GM18867 (cell line): Measurements from ENCODE around the gene WDR5B.

Experiments used
- ATAC-seq: cut with Tn5 transposase; IDR thresholded peaks from one replicate; pipeline ENCODE4 v1.9.1; 2021; ENCODE audit warnings: mild to moderate bottlenecking, moderate library complexity; ENCODE audit not compliant: unreplicated experiment

Gene WDR5B

DNA sequence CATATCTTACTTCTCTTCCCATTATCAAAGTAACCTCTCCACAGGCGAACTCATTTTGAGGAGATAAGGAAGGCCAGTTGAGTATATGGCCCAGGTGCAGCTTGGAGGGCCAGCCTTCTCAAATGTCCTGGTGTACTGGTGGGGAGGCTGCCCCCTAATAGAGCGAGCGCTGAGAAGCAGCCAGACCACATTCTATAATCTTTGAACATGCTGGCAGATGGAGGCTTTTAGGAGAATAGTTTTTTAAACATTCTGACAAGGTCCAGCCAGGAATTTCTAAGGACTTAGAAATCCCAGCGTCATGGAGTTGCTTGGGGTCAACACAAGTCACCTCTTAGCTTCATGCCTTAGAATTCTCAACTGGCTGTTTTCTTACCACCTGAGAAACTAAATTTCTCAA lies 5.8 kb downstream of the WDR5B start:
- ATAC-seq, result no peak

- no peak for ATAC-seq
These were observed 6.4 kb downstream of the WDR5B start for GRCh38 chr3:122409446-122409845.

DNA sequence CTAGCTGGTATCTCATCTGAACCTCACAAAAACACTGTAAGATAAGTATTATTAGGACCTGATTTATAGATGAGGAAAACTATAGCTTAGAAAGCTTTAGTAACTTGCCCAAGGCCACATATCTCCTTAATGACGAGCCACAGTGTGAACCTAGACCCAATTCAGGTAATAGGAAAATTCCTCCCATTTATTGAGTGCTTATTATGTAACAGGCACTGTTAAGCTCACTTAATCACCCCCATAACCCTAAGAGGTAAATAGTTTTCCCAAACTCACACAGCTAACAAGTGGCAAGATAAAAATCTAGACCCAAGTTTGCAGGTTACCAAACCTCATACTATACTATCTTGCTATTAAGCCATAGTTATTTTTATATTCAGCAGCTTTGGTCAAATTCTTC lies 7.9 kb downstream of the WDR5B start:
- ATAC-seq, result no peak

DNA sequence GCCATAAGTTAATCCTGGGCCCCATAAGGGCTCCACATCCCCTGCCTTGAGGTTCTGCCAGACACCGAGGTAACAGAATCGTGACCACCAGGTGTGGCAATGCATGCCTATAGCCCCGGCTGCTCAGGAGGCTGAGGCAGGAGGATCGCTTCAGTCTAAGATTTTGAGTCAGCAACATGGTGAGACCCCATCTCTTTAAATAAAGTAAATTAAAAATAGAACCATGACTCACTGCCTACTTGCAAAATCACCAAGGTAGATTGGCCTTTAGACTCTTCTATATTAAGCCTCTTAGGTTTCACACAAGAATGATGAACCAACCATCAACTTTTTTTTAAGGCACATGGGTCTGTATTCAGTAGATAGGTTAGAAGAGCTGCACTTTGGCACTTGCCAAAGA lies 9.7 kb downstream of the WDR5B start:
- no peak for ATAC-seq

DNA sequence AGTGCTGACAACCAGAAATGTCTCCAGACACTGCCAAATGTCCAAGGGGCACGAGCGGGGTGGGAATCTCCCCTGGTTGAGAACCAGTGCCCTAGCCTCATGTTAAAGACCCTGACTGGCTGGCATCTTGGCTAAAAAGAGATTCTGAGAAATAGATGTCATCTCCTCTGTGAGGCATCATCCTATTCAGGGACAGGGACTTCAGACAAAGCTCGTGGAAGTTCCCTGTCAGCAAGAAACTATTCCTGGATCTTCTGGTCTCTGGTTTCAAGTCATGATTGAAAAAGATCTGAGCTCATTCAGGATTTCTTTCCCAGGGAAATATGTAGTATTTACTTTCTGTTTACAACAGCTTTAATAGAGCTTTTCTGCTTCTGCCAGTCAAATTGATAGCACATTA lies 10.8 kb downstream of the WDR5B start:
- no peak for ATAC-seq

DNA sequence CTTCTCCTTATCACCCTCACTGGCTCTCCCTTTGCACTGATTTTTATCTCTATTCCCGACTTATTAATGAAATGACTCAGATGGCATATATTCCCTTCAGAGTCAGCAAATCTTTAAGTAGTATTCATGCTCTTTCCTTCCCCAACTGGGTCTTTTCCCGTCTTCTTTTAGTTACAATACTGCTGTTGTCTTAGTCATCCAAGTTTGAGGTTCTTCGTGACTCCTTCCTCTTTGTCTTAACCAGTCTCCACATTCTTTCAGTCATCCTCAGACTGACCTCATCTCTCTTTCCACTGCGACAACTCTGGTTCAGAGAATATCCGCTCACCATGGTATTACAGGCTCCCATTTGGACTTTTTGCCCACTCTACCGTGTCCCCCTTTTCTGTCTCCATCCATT lies 12.4 kb downstream of the WDR5B start:
- ATAC-seq, result no peak

DNA sequence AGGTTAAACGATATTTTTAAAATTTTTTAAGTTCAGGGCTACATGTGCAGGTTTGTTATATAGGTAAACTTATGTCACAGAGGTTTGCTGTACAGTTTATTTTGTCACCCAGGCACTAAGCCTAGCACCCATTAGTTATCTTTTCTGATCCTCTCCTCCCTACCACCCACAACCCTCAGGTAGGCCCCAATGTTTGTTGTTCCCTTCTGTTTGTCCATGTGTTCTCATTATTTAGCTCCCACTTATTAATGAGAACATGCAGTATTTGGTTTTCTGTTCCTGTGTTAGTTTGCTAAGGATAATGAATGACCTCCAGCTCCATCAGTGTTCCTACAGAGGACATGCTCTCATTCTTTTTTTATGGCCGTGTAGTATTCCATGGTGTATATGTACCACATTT lies 16.9 kb downstream of the WDR5B start:
- no peak for ATAC-seq

DNA sequence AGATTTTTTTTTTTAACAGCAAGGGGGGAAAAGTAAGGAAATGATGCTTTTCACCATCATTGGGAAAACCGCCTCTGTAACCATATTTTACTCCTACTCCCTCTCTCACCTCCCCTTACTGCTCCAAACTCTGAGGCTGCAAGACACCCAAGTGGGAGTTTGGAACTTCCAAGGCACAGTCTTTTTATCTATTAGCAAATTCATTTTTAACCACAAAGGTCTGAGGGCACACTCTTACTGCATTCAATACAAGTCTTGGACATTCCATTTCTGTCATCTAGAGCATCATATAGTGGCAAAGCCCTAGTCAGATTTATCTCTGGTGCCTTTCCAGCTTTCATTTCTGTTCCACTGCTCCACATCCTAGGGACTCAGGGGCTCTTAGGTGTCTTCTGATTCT lies 18.7 kb downstream of the WDR5B start:
- no peak for ATAC-seq

GRCh38 chr3:122396511-122396910 lies 19.4 kb downstream of the WDR5B start:
- ATAC-seq, result no peak

DNA sequence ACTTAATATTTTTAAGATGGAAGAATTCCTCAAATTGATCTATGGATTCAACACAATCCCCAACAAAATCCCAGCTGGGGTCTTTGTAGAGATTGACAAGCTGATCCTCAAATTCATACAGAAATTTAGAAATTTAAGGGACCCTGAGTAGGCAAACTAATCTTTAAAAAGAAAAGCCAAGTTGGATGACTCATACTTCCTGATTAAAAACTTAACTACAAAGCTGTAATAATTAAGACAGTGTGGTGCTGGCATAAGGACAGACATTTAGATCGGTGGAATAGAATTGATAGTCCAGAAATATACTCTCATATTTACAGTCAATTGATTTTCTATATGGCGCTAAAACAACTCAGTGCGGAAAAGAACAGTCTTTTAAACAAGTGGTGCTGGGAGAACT lies 20.3 kb downstream of the WDR5B start:
- ATAC-seq, result no peak

GRCh38 chr3:122394173-122394572 lies 21.7 kb downstream of the WDR5B start:
- ATAC-seq, result no peak

DNA sequence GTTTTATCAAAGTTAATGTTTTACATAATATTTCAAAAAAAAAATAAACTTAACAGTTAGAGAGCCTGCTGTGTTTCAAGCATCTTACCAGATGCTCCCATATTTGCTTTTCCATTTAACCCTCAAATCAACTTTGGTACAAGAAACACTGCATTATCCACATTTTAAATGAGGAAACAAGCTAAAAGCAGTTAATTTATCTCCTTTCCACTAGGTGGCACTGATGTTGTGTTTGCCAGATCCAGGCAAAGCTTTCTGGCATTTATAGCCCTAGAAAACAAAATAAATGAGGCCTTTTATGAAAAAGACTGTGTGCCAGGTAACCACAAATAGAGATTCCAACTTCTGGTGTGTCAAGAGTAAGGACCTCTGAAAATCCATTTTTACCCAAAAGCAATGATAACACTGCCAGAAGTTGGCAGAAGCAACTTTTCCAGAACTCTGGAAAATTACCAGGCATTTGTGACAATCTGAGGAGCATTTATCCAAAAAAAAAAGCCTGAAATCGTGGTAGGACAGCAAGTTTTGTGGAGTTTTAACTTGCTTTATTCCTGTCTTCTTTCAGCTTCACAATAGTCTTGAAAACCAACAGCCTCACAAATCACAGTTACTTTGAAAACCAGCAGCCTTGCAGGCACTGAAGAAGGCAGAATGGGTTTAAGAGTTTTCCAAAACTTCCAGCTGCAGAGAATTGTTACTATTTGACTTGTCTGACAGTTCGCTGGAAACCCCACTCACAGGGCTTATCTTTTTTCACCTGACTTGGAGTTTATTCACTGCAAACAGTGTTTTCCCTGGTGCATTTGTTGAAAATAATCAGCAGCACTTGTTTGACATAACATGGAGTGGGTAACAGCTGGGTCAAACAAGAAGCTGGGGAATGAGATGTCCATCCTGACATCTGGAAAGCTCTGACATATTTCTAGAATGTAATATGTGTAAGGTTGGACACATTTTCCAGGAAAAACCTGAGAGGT lies 22.7 kb downstream of the WDR5B start:
- ATAC-seq, result no peak

DNA sequence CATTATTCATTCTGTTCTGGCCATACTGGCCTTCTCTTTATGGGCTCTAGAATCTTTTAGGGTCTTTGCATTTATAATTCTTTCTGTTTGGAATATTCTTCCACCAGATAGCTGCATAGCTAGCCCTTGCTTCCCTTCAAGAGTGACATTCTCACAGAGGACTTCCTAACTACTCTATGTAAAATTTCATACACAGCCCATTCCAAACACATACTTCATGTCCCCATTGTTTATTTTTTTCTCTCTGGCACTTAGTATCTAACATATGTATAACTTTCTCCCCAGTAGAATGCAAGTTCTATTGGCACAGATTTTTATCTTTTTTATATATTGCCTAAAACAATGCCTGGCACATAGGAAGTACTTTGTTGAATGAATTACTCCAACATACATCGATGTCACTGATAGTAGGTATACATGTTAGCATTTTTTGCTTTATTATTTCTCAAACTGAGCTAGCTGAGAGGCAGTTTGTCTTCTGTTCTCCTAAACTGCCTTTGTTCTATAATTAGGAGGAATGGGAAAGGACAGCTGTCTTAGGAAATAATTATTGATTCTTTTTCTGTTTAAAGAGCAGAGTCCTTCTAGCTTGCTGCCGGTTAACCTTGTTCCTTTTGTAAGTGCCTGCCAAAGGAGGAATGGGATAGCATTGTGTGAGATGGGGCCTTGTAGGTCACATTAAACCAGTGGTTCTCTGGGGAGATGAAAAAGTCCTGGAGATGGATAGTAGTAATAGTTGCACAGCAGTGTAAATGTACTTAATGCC lies 24.0 kb downstream of the WDR5B start:
- ATAC-seq, result no peak

- no peak for ATAC-seq
These were observed 25.2 kb downstream of the WDR5B start for GRCh38 chr3:122390665-122391064.

DNA sequence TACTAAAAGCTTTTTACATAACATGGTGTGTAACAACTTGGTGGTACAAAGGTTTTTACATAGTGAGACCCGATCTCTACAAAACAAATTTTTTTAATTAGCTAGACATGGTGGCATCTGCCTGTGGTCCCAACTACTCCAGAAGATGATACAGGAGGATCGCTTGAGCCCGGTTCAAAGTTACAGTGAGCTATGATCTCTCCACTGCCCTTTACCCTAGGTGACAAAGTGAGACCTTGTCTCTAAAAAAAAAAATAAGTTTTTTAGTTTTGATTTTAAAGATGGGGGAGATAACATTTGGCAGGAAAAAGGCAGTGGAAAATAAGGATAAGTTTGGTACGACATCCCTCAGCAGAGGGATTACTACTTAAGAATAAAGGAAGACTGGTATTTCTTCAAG lies 26.0 kb downstream of the WDR5B start:
- ATAC-seq, result no peak

DNA sequence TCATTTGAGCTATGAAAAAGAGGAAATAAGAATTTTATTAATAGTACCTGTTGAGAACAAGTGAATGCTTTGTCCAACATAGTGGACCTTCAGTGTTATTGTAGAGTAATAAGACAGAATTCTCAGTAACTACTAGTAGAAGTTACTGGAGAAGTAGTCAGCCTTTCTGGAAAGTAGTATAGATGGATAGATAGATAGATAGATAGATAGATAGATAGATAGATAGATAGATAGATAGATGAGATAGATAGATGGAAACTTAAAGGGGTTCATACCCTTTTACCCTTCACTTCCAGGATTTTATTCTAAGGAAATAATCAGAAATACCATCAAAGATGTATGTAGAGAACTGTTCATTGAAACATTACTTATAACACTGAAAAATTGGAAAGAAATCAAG lies 26.7 kb downstream of the WDR5B start:
- no peak for ATAC-seq

DNA sequence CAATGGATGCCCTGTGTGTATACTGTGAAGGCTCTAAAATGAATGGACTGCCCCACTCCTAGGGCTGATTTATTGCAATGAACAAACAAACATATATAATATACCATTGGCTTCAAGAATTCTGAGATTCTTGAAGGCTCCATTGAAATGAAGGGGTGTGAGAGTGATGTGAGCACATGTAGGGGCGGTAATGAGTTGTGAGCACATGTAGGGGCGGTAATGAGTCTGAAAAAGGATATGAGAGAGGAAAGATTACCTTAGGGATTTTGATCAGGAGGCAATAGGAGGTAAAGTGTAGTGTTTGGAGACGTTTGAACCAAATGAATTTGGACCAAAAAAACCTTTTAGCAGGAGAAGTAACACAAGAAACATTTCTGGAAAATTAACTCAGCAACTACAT lies 28.2 kb downstream of the WDR5B start:
- no peak for ATAC-seq

- ATAC-seq, result peak; percentile 95
These were observed 31.8 kb downstream of the WDR5B start, which contains the start of gene FAM162A for GRCh38 chr3:122383771-122384697. Gene FAM162A (plus strand): TSS chr3:122384182. CDS start chr3:122384266, 84 bp downstream.

DNA sequence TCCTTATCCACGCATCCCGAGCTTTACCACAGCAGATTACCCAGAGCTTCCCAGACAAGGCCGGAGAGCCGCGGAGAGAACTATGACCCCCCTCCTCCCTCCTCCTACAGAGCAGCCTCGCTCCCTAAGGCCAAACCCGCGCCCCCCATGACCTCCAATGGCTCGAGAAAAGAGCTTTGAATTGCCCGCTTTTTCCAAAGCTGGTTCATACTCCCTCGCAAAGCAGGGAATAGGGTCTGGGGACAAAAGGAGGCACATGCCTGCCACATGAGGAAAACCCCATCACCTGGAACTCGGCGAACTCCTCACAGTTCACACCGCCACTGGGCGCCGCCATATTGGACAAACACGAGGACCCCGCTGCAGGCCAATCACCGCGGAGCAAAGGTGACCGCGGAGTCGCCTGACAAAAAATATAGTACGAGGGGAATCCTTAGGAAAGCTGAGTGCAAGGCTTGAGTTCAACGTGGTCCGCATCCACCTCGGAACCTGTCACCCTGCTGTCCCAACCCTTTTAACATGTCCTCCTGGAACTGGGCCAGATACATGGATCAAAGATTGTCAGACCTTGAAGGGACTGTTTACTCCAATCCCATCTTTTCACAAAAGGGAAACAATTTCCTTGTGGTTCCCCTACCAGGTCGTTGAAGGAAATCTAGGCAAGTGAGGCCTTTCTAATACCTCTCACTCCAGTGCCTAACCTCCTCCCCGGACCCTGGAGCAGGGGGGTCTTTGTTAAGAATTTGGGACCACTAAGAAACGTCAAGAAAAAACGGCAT lies 32.8 kb downstream of the WDR5B start, which contains the start of gene MIX23:
Gene MIX23 (minus strand): TSS at position 344 of the 779 bp plus-strand sequence. CDS start 7 bp downstream, at position 337.
- peak; percentile 38 for ATAC-seq

DNA sequence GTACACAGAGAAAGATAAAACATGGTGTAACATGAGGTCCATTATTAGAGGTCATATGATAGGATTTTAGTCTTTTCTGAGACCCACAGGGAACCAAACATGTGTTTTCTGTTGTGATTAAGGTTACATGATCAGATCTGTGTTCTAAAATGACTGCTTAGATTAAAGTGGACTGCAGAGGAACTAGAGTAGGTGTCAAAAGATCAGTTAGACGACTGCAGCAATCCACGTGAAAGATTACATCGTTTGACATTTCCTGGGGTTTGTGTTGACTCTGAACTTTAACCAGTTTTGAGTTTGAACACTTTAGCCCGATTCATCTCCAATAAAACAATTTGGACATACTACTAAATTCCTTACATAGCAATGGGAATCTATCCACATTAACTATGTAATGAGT lies 37.9 kb downstream of the WDR5B start:
- no peak for ATAC-seq
